HG03558 (cell line): ENCODE results near the gene DROSHA.

Experiments used
- ATAC-seq: cut with Tn5 transposase; IDR thresholded peaks from one replicate; pipeline ENCODE4 v1.9.1; 2021; ENCODE audit warnings: moderate number of reproducible peaks; ENCODE audit not compliant: unreplicated experiment; ENCODE audit errors: extremely low read depth

Gene DROSHA

DNA sequence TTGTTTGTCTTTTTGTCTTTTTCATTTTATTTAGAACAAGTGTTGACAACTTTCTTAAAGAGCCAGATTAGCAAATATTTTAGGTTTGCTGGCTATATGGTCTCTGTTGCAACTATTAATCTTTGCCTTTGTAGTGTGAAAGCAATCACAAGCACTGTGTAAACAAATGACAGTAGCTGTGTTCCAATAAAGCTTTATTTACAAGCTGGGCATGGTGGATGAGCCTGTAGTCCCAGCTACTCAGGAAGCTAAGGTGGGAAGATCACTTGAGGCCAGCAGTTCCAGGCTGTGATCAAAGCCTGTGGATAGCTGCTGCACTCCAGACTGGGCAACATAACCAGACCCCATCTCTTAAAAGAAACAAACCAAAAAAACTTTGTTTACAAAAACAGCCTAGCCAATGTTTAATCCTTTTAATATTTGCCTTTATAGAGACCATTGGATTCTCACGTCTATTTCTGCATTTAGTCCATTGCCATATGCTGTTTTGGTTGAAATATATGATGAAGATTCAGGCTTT is 2.7 kb upstream of the DROSHA start:
- ATAC-seq = no peak

DNA sequence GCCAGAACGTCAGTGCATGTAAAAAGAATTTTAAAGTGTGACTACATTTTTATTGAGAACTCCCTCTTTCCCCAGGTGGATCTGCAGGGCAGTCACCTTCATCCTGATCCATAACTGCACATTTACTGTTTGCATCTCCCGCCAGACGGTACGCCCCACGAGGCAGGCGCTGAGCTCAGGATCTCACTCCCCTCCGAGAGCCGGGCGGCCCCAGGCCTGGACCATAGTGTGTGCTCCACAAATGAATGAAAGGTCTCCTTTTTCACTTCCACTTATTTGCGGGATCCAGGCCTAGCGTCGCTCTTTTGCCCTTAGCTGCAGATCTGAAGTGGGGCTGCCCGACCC is 378 bp downstream of the DROSHA start:
- peak; percentile 5 for ATAC-seq

DNA sequence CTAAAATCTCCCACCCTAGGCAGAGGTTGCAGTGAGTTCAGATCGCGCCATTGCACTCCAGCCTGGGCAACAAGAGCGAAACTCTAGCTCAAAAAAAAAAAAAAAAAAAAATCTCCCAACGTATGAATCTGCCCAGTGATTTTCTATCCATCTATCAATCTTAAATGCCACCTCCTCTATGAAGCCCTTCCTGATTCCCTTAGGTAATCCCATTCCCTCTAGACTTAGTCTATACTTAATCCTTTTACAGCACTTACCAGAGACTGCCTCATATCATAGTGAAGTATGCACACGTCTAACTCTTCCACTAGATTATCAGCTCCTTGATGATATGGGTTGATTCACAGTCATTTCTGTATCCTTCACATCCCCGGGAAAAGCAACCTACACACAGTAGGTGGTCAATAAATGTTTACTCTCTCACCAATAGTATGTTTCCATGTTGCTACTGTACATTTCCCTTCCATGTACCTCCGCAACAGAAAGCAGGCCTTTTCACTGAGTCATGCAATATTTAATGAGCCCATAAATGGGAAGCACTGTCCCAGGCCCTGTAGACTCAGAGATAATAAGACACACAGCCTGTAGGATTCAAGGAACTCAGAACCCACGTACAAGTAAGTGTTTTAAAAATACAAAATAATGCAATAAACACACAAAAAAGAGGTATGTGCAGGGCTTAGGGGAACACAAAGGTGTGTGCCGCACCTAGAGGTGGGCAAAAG is 1.2 kb downstream of the DROSHA start:
- no peak for ATAC-seq

DNA sequence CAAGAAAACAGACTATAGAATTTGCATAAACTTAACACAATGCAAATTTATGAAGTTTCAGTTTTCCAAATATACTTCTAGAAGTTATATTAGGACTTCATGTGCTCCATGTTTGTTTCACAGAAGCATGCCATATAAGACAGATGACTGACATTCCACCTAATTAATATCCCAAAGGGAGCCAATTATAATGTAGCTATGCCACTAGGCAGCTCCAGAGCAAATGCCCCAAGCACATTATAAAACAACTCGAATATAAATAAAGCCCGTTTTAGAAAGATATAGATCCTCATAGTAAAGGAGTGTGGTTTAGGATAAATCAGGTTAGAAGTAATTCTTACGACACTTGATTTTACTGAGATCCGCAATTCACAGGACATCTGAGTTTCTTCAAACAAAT is 8.9 kb downstream of the DROSHA start:
- ATAC-seq = no peak

GRCh38 chr5:31516802-31517201 is 15.1 kb downstream of the DROSHA start:
- no peak for ATAC-seq

DNA sequence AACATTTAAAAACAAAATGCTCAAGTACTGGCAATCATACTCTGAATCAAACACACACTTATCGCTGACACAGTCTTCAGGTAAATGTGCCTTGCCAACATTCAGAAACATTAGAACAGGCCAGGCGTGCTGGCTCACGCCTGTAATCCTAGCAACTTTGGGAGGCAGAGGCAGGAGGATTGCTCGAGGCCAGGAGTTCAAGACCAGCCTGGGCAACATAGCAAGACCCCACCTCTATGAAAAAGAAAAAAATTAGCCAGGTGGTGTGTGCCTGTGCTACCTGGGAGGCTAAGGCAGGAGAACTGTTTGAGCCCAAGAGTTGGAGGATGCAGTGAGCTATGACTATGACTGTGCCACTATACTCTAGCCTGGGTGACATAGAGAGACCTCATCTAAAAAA is 20.6 kb downstream of the DROSHA start:
- no peak for ATAC-seq

GRCh38 chr5:31504529-31504928 is 27.4 kb downstream of the DROSHA start:
- ATAC-seq = no peak

GRCh38 chr5:31502506-31502905 is 29.4 kb downstream of the DROSHA start:
- ATAC-seq = no peak

GRCh38 chr5:31500256-31500655 is 31.6 kb downstream of the DROSHA start:
- ATAC-seq = no peak

DNA sequence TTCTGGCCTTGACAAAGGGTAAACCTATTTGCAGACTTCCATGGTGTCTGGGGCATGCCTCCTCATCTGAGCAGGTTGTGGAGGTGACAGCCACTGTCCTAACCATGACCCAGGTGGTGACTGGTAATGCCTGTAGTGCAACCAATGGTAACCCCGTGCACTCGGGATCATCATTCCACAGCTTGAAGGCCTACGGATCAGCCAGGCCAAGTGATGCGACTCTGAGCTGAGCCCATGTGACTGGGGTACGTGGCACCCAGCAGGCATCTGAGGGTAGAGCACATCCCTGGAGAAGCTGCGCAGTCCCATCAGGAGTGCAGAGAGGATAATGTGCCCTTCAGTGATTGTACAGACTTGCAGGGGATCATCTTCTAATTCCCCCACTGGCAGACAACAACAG is 35.0 kb downstream of the DROSHA start:
- no peak for ATAC-seq

DNA sequence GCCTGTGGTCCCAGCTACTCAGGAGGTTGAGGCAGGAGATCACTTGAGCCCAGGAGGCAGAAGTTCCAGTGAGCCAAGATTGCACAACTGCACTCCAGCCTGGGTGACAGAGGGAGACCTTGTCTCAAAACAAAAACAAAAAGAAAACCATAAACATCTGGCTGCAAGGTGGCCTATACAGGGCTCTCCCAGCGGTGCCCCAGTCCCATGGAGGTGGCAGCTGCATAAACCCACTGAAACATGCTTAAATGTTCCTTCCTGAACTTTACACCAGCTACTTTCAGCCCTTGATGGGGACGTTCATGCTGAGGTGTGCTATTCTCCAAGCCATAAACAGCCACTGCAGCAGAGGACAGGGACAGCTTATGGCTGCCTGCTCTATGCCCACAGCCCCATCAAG is 35.6 kb downstream of the DROSHA start:
- no peak for ATAC-seq

GRCh38 chr5:31495336-31495735 is 36.6 kb downstream of the DROSHA start:
- no peak for ATAC-seq

DNA sequence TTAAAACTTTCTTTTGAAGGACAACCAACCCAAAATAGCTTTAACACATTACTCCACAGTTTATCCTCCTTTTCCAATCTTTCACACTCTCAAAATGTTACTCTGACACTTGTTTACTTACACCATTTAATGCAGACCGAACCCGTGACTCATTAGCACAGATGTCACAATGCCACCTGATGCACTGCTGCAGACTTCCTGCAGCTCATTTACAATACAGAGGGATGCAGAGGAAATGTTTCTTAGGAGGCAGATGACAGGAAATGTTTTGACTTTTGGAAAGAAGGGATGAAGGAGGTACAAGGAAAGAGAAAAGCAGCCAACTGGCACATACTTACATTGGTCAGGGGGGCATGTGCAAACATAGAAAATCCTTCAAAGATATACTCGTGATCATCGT is 39.0 kb downstream of the DROSHA start:
- no peak for ATAC-seq

DNA sequence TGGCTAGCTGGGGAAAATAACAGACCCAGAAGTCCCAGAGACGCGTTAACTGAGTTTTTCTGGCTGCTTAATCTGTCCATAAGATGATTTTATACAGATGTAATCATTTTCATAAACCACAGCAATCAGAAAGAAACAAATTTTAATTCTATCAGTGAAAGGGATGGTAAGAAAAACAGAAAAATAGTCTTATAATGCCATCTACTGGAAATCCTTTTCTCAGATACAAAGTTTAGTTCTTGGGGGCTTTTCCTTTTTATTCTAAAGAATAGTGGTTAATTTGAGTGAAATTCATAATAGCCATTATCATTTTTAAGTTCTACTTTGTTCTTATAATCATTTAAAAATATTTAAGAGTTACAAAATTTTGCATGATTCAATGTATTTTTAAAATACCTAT is 44.4 kb downstream of the DROSHA start:
- ATAC-seq = no peak

DNA sequence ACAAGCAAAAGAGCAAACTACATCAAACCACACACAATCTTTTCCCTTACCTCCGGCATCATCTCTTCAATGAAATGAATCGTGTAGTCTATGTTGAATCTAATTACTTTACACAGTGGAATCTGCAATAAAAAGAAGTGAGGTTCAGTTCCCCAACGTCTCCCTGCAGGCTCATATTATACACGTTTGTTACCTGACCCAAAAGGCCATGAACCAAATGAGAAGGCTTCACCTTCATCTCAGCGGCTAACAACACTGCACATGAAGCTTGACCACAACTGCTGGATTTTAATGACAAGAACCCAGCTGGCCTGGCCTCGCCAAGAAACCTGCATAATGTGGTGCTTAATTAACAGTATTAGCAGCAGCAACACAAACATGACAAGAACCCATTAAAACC is 45.5 kb downstream of the DROSHA start:
- no peak for ATAC-seq

- ATAC-seq = no peak
These were observed 46.3 kb downstream of the DROSHA start for GRCh38 chr5:31485376-31486207.

DNA sequence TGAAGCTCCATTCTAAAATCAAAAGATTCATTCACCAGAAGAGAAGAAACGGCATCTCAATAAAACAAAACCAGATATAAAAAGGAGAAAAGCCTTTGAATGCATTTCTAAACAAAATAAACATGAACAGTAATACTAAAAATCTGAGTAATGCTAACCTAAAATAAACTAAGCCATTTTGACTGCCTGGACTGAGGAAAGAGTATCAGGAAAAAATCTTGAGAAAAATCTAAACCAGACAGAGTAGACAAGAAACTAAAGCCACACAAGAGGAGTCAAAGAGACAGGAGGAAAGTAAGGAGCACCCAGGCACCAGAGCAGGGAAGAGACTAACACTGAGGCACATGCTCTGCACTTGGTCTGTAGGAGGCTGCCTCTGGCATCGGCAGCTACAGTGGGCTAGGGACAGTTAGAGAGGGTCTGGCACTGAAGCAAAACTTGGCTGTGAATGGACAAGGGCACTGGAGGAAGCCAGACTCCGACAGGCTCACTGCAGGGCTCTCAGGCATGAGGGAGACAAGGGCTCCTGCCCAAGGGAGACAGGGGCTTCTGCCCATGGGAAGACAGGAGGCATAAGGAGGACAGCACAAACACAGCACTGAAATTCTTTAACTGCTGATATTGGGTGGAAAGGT is 50.2 kb downstream of the DROSHA start:
- ATAC-seq = no peak

- no peak for ATAC-seq
These were observed 52.2 kb downstream of the DROSHA start for GRCh38 chr5:31479706-31480105.

- no peak for ATAC-seq
These were observed 53.0 kb downstream of the DROSHA start for GRCh38 chr5:31478901-31479300.

GRCh38 chr5:31477971-31478370 is 53.9 kb downstream of the DROSHA start:
- no peak for ATAC-seq

- no peak for ATAC-seq
These were observed 54.4 kb downstream of the DROSHA start for GRCh38 chr5:31477516-31477915.
